H1 (cell line): ENCODE data around the gene CUL9. TPM values are rescaled to one million over a fixed set of nuclear protein-coding genes. Genes with fewer than 3 reads are reported as not detected.

Experiments used
- CTCF ChIA-PET: fragments of 300-600 bp; sonication (Branson Sonifier 250); formaldehyde crosslinking; loops from one replicate; lab custom pipeline; 2021; ENCODE audit not compliant: partially characterized antibody; lab: Charles Lee
- POLR2A ChIA-PET: fragments of 300-600 bp; sonication (Branson Sonifier 250); formaldehyde crosslinking; loops from one replicate; lab custom pipeline; 2021; ENCODE audit warnings: inconsistent platforms; ENCODE audit not compliant: partially characterized antibody; lab: Charles Lee
- DNase-seq, 2 experiments: peaks; one replicate each; pipeline versions ENCODE4 v3.0.0 to v3.0.0-alpha.2; 2010 to 2022; ENCODE audit warnings: low spot score in 2 of 2, low read depth in 1 of 2, mixed read lengths in 1 of 2
- FAIRE-seq: peaks from 2 replicates; lab custom pipeline; 2011; peaks lifted over from hg19 to GRCh38; lab: Jason Lieb, UNC
- H2AFZ ChIP-seq: 2 replicates; pipeline ENCODE4 v1.8.1; 2012; ENCODE audit warnings: low read length, inconsistent platforms
- H2AK5ac ChIP-seq: 2 replicates; pipeline ENCODE4 v1.6.1; 2013; ENCODE audit warnings: low read depth, low read length
- H2BK120ac ChIP-seq: replicated peaks from 2 replicates; pipeline ENCODE3; 2013; ENCODE audit warnings: low read depth, low read length, inconsistent platforms
- H2BK12ac ChIP-seq: 2 replicates; pipeline ENCODE4 v1.6.1; 2013; ENCODE audit warnings: low read depth, low read length
- H2BK15ac ChIP-seq: 2 replicates; pipeline ENCODE4 v1.6.1; 2013; ENCODE audit warnings: low read length
- H2BK20ac ChIP-seq: 2 replicates; pipeline ENCODE4 v1.6.1; 2013; ENCODE audit warnings: low read length
- H2BK5ac ChIP-seq: 2 replicates; pipeline ENCODE4 v1.6.1; 2013; ENCODE audit warnings: low read depth, low read length
- H3K14ac ChIP-seq: 2 replicates; pipeline ENCODE4 v1.6.1; 2013; ENCODE audit warnings: inconsistent platforms; ENCODE audit not compliant: insufficient read length
- H3K18ac ChIP-seq: 2 replicates; pipeline ENCODE4 v1.6.1; 2013; ENCODE audit warnings: low read length; ENCODE audit errors: extremely low read depth
- H3K23ac ChIP-seq: 2 replicates; pipeline ENCODE4 v1.6.1; 2013; ENCODE audit warnings: inconsistent platforms; ENCODE audit not compliant: insufficient read length
- H3K23me2 ChIP-seq: 2 replicates; pipeline ENCODE4 v1.6.1; 2013; ENCODE audit warnings: low read depth, low read length
- H3K27ac ChIP-seq: 2 replicates; pipeline ENCODE4 v1.6.1; 2011; ENCODE audit warnings: low read depth, low read length, inconsistent platforms
- H3K27me3 ChIP-seq, 4 experiments: replicated peaks in 1 of 4; 1 replicate in 1 of 4; 2 replicates in 3 of 4; pipeline versions ENCODE4 v1.6.1 to v1.8.1; 2011 to 2013; ENCODE audit warnings: low read length in 3 of 4, mild to moderate bottlenecking in 3 of 4, inconsistent platforms in 2 of 4, mixed read lengths in 2 of 4, moderate library complexity in 1 of 4; ENCODE audit not compliant: control insufficient read depth in 3 of 4, insufficient read depth in 3 of 4; ENCODE audit errors: extremely low read depth in 1 of 4
- H3K36me3 ChIP-seq, 4 experiments: 2 replicates each; pipeline versions ENCODE4 v1.6.1 to v1.8.1; 2011 to 2013; ENCODE audit warnings: mild to moderate bottlenecking in 4 of 4, low read length in 3 of 4, moderate library complexity in 2 of 4, control low read depth in 1 of 4, inconsistent platforms in 1 of 4; ENCODE audit not compliant: insufficient read depth in 4 of 4, control insufficient read depth in 2 of 4
- H3K4ac ChIP-seq: replicated peaks from 2 replicates; pipeline ENCODE3; 2013; ENCODE audit warnings: low read length, low read depth, mixed read lengths, inconsistent platforms; ENCODE audit not compliant: insufficient read length
- H3K4me1 ChIP-seq, 4 experiments: replicated peaks in 1 of 4; 1 replicate in 1 of 4; 2 replicates in 3 of 4; pipeline versions ENCODE4 v1.6.1 to v1.8.1; 2011 to 2013; ENCODE audit warnings: low read length in 3 of 4, inconsistent platforms in 2 of 4, mixed read lengths in 1 of 4; ENCODE audit not compliant: insufficient read depth in 4 of 4, control insufficient read depth in 3 of 4
- H3K4me2 ChIP-seq, 2 experiments: 2 replicates each; pipeline versions ENCODE4 v1.6.1 to v1.8.1; 2011 to 2013; ENCODE audit warnings: low read depth in 2 of 2, low read length in 2 of 2, control low read depth in 1 of 2, inconsistent platforms in 1 of 2, mild to moderate bottlenecking in 1 of 2; ENCODE audit not compliant: insufficient read depth in 1 of 2
- H3K4me3 ChIP-seq, 4 experiments: fragments of 200-600, 300-600 bp in 1 of 4; sonication (generic), shearing (Covaris generic), sonication (Bioruptor Twin) in 1 of 4; 2 replicates each; pipeline versions ENCODE4 v1.5.1 to v1.8.1; 2011 to 2016; ENCODE audit warnings: low read length in 4 of 4, low read depth in 3 of 4, control low read depth in 2 of 4, inconsistent platforms in 2 of 4, mild to moderate bottlenecking in 2 of 4, mixed read lengths in 1 of 4, moderate library complexity in 1 of 4; ENCODE audit not compliant: insufficient read depth in 2 of 4; ENCODE audit errors: extremely low read depth in 1 of 4
- H3K56ac ChIP-seq: replicated peaks from 2 replicates; pipeline ENCODE3; 2013; ENCODE audit warnings: low read depth, mild to moderate bottlenecking, mixed read lengths, low read length, inconsistent platforms; ENCODE audit not compliant: insufficient read length
- H3K79me1 ChIP-seq: 2 replicates; pipeline ENCODE4 v1.6.1; 2013; ENCODE audit warnings: low read depth, low read length, control low read depth
- H3K79me2 ChIP-seq, 2 experiments: 2 replicates each; pipeline versions ENCODE4 v1.6.1 to v1.8.1; 2012 to 2013; ENCODE audit warnings: low read length in 2 of 2, mild to moderate bottlenecking in 2 of 2, inconsistent platforms in 1 of 2; ENCODE audit not compliant: insufficient read depth in 2 of 2, control insufficient read depth in 1 of 2
- H3K9ac ChIP-seq, 4 experiments: replicated peaks in 1 of 4; 1 replicate in 1 of 4; 2 replicates in 3 of 4; pipeline versions ENCODE4 v1.6.1 to v1.8.1; 2011 to 2013; ENCODE audit warnings: low read depth in 3 of 4, low read length in 3 of 4, control low read depth in 2 of 4, mild to moderate bottlenecking in 2 of 4, moderate library complexity in 2 of 4, inconsistent platforms in 1 of 4; ENCODE audit errors: extremely low read depth in 1 of 4
- H3K9me3 ChIP-seq, 2 experiments: 2 replicates each; pipeline versions ENCODE4 v1.6.1 to v1.8.1; 2012 to 2013; ENCODE audit warnings: mild to moderate bottlenecking in 2 of 2, moderate library complexity in 2 of 2, control low read depth in 1 of 2, inconsistent platforms in 1 of 2, low read depth in 1 of 2, low read length in 1 of 2, mixed read lengths in 1 of 2; ENCODE audit not compliant: insufficient read depth in 2 of 2
- H4K20me1 ChIP-seq, 2 experiments: replicated peaks in 1 of 2; 2 replicates each; pipeline versions ENCODE3 to v1.8.1; 2011 to 2013; ENCODE audit warnings: inconsistent platforms in 2 of 2, low read length in 2 of 2, mild to moderate bottlenecking in 1 of 2; ENCODE audit not compliant: insufficient read depth in 2 of 2, control insufficient read depth in 1 of 2
- H4K5ac ChIP-seq: 2 replicates; pipeline ENCODE4 v1.6.1; 2013; ENCODE audit warnings: low read length, low read depth, mixed read lengths, inconsistent platforms; ENCODE audit not compliant: insufficient read length
- H4K8ac ChIP-seq: 2 replicates; pipeline ENCODE4 v1.8.0; 2013; ENCODE audit warnings: mild to moderate bottlenecking, moderate library complexity, low read length, inconsistent platforms; ENCODE audit not compliant: insufficient read depth; ENCODE audit errors: extremely low read depth
- H4K91ac ChIP-seq: replicated peaks from 2 replicates; pipeline ENCODE3; 2013; ENCODE audit warnings: low read length, mixed read lengths, inconsistent platforms; ENCODE audit not compliant: insufficient read length
- KDM1A ChIP-seq: fragments of 200-600, 300-600 bp; sonication (generic); IDR thresholded peaks from 2 replicates; pipeline ENCODE4 v1.7.1; 2016; ENCODE audit warnings: mild to moderate bottlenecking, low read length, borderline replicate concordance
- POLR2A ChIP-seq, 2 experiments: IDR thresholded peaks; 1 replicate in 1 of 2; 2 replicates in 1 of 2; pipeline ENCODE4 v1.6.1; 2011; ENCODE audit warnings: low read depth in 2 of 2, low read length in 2 of 2, mild to moderate bottlenecking in 2 of 2; ENCODE audit errors: control extremely low read depth in 1 of 2
- POLR2AphosphoS5 ChIP-seq: IDR thresholded peaks from 2 replicates; pipeline ENCODE4 v1.6.1; 2011; ENCODE audit warnings: low read depth, low read length
- WGBS, 2 experiments: shearing (Covaris generic) in 1 of 2; methylation state at CpG; one replicate each; pipeline versions ENCODE4 v1.1.6 to v1.1.7; 2013 to 2015; ENCODE audit warnings: low lambda C conversion rate in 2 of 2, mixed read lengths in 2 of 2, inconsistent platforms in 1 of 2, low coverage in 1 of 2, missing lambda C conversion rate in 1 of 2; ENCODE audit not compliant: insufficient replicate concordance in 2 of 2, insufficient coverage in 1 of 2, insufficient read length in 1 of 2; ENCODE audit errors: extremely low coverage in 1 of 2, missing lambda C conversion rate in 1 of 2; 5-methylcytosine and 5-hydroxymethylcytosine counted together
- polyA plus RNA-seq, 7 experiments: library from polyadenylated mRNA; depleted of rRNA in 3 of 7; stranded (reverse) in 5 of 7; unstranded in 2 of 7; fragments of >200 nt in 5 of 7; fragments of 200-250 nt in 2 of 7; gene quantifications; 1 replicate in 5 of 7; 2 replicates in 1 of 7; 4 replicates in 1 of 7; pipeline versions ENCODE4 v1.2.1 to v1.2.3, GENCODE V29; 2011 to 2013; ENCODE audit warnings: missing spikeins in 2 of 7, mixed read lengths in 2 of 7
- total RNA-seq: library from RNA; stranded (reverse); fragmentation: NEBNext Ultra II Directional; extraction: Animal tissue kit (Norgen Biotek cat#: 25700); gene quantifications from 2 replicates; pipeline ENCODE4 v1.2.1, GENCODE V29; 2021

Gene CUL9
- total and polyA plus RNA-seq, 2 of the 8 experiments (the other 6 are each of a cell fraction or from before 2014, with no cell fraction given) = 7.7 to 9.8 TPM

DNA sequence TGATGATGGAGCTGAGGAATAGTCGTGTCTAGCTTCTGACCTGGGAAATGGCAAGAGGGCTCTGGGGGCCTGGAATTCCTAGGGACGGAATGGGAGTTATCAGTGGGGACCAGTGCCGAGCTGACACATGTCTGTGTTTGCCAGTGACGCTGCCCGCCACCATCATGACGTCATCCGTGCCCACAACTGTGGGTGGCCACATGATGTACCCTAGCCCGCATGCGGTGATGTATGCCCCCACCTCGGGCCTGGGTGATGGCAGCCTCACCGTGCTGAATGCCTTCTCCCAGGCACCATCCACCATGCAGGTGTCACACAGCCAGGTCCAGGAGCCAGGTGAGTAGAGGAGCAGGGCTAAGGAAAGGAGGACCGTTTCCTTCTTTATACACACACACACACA is 3.8 kb upstream of the CUL9 start:
- no peak overlapping the region for H2BK15ac ChIP-seq
- peaks cover 9% of the 10 kb centered on the region for H3K23me2 ChIP-seq
- CTCF ChIA-PET = no interaction called here
- H3K9ac ChIP-seq = no peak overlapping the region
- H3K9me3 ChIP-seq = no peaks in the 10 kb centered on the region
- H3K56ac ChIP-seq = no peak overlapping the region
- no peak overlapping the region for H3K14ac ChIP-seq
- FAIRE-seq (no peak), DNase-seq (no peak)
- H4K8ac ChIP-seq = 0 out of 2 replicates have a peak overlapping the region, but pooled peaks have one; percentile 26
- H2AK5ac ChIP-seq = no peak overlapping the region
- no peak overlapping the region for H2BK120ac ChIP-seq
- no peak overlapping the region for H2AFZ ChIP-seq
- peak; percentile 73; the same call in 1 of the 2 replicates for TF ChIP-seq POLR2AphosphoS5
- TF ChIP-seq POLR2A (IDR thresholded peaks at IDR 0.05; ENCODE audit: control extremely low read depth in 1 of 2, low read depth in 2 of 2, low read length in 2 of 2) = peak in 1 of 2 experiments; percentile 61; a peak in 1 of 3 replicates
- TF ChIP-seq KDM1A = no peak
- H3K23ac ChIP-seq = no peak overlapping the region
- no peak overlapping the region for H4K91ac ChIP-seq
- peaks cover 6 to 12% (median 10%) of the 10 kb centered on the region in 4 experiments for H3K4me1 ChIP-seq
- H3K4me2 ChIP-seq = no peak overlapping the region
- no peak overlapping the region for H3K27ac ChIP-seq
- peaks cover 20 to 36% (median 34%) of the 10 kb centered on the region in 4 experiments for H3K36me3 ChIP-seq
- H4K20me1 ChIP-seq = peaks cover 10 to 27% of the 10 kb centered on the region in 2 experiments
- H2BK12ac ChIP-seq = no peak overlapping the region
- POLR2A ChIA-PET = interaction anchor here (0.6 to 1.0 kb wide), 2 partner anchors 80 to 85 kb away, joined by 3 read pairs; no protein-coding TSS in a partner anchor
- no peak overlapping the region for H3K4me3 ChIP-seq
- no peak overlapping the region for H2BK5ac ChIP-seq
- H2BK20ac ChIP-seq = no peak overlapping the region
- H3K18ac ChIP-seq = no peak overlapping the region
- H3K4ac ChIP-seq = no peak overlapping the region
- H3K79me2 ChIP-seq = peaks cover 0 to 13% of the 10 kb centered on the region in 2 experiments; a peak in 2 of 4 replicates
- peaks cover 3% of the 10 kb centered on the region; the same call in 1 of the 2 replicates for H3K79me1 ChIP-seq
- WGBS, 2 experiments = 91% methylated on average over 12 of the region's 12 CpGs; no CpG with 5 or more reads in 1 of the 2 experiments
- H4K5ac ChIP-seq = no peak overlapping the region
- peaks cover 0 to under 1% (median under 1%) of the 10 kb centered on the region in 4 experiments; a peak in 1 of 7 replicates for H3K27me3 ChIP-seq
